Hypothalamus (tissue), 51 donors: ENCODE data around the gene DNAAF5.

Experiments used
- DNase-seq, 51 donors: peaks; one replicate each; lab custom pipeline; 2025; lab: John Stamatoyannopoulos, UW

DNAAF5 gene

DNA sequence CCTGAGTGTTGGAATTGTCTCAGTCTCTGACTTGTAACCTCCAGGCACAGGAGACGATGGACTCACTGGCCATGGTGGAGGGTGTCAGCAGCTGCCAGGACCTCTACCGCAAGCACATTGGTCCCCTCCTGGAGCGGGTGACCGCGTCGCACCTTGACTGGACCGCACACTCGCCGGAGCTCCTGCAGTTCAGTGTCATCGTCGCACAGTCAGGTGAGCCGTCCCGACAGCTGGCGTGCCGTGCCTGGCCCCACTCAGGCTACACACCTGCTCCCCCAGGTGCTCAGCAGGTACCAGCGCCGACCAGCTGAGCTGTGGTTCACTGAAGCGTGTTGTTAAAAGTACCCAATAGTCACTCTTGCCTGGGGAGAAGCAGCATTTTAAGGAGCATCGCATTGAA is 37.3 kb downstream of the DNAAF5 start:
- no peak for DNase-seq

DNA sequence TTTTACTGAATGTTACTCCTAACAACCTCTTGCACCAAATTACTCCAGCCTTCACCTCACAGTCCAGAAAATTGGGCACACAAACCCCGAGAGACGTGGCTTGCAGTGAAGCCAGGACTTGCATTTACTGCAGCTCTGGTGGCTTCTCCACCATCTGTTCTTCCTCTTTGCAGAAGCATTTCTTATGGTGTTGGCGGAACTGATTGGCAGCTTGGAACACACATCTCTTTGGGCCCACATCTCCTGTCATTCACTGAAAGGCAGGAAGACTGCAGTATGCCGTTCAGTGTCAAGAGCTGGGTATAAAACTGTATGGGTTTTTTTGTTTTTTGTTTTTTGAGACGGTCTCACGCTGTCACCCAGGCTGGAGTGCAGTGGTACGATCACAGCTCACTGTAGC is 38.9 kb downstream of the DNAAF5 start:
- DNase-seq, result no peak

DNA sequence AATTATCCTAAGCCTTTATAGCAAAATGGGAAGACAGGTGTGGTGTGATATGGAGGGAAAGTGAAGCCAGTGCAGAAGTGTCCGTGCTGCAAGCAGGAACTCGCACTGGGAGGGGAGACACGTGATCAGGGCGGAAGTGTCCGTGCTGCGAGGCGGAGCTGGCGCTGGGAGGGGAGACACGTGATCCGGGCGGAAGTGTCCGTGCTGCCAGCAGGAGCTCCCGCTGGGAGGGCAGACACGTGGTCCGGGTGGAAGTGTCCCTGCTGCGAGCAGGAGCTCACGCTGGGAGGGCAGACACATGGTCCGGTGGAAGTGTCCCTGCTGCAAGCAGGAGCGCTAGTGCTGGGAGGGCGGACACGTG is 41.1 kb downstream of the DNAAF5 start:
- DNase-seq, result no peak

DNA sequence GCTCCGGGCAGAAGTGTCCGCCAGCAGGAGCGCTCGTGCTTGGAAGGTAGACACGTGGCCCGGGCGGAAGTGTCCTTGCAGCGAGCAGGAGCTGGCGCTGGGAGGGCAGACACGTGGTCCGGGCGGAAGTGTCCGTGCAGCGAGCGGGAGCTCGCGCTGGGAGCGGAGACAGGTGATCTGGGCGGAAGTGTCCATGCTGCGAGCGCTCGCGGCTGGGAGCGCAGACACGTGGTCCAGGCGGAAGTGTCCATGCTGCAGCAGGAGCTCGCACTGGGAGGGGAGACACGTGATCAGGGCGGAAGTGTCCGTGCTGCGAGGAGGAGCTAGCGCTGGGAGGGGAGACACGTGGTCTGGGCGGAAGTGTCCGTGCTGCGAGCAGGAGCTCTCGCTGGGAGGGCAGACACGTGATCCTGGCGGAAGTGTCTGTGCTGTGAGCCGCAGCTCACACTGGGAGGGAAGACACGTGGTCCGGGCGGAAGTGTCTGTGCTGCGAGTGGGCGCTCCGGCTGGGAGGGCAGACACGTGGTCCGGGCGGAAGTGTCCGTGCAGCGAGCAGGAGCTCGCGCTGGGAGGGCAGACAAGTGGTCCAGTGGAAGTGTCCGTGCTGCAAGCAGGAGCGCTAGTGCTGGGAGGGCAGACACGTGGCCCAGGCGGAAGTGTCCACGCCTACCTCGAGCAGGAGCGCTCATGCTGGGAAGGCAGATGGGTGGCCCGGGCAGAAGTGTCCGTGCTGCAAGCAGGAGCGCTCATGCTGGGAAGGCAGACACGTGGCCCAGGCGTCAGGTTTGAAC is 41.6 kb downstream of the DNAAF5 start:
- peak in 24 of 51 donors; percentile 9 to 68 (median 42) for DNase-seq

DNA sequence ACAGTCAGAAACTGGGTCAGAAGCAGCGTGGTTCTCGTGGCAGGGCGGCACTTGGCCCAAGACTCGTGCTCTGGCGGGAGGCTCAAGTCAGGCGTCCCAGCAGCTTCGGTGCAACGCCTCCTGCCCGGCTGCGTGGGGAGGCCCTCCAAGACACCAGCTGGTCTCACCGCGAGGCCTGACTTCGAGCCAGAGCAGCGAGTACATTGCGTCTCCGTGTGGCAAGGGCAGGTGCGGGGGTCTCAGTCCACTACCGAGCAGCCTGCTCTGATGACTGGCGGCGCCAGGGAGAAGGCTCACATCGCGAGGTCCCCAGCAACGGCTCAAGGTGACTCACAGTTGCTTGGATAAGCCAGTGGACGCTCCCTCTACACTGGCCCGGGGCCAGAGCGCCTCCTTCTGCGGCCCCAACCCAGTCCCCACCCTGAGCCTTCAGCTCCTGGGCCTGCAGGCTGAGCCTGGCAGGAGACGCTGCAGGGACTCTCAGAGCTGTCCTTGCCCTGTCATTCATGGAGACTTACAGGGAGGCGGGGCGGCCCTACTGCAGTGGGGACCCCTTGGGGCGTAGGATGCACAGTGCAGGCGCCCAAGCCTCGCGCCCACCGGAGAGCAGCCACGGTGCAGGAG is 42.5 kb downstream of the DNAAF5 start:
- peak in 31 of 51 donors; percentile 12 to 75 (median 39) for DNase-seq

DNA sequence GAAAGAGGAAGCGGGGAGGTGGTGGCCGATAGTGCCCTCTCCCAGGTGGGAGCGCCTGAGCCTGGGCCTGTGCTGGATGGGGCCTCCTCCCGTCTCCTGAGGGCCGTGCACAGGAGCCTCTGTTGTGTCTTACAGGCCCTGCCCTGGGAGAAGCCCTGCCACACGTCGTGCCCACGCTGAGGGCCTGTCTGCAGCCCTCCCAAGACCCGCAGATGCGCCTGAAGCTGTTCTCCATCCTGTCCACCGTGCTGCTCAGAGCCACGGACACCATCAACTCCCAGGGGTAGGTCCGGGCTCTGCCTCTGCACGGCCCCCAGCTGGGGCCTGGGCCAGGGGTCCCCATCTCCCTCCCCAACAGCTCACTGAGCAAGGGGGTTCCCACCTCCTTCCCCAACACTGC is 43.8 kb downstream of the DNAAF5 start:
- DNase-seq, result no peak

DNA sequence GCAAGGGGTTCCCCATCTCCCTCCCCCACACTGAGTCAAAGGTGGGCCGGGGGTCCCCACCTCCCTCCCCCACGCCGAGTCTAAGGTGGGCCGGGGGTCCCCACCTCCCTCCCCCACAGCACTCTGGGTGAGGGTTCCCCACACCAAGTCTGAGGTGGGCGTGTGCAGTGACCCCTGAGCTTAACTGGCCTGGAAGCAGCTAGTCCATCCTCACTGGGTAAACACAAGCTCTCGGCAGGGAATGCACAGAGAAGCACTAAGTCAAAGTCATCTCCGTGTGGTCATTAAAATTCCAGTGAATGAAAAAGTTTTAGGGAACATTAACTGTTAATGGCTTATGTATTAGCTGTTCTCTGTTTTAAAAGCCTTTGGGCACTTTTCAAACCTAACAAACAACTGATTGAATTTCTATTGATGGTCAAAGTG is 44.3 kb downstream of the DNAAF5 start:
- no peak for DNase-seq

DNA sequence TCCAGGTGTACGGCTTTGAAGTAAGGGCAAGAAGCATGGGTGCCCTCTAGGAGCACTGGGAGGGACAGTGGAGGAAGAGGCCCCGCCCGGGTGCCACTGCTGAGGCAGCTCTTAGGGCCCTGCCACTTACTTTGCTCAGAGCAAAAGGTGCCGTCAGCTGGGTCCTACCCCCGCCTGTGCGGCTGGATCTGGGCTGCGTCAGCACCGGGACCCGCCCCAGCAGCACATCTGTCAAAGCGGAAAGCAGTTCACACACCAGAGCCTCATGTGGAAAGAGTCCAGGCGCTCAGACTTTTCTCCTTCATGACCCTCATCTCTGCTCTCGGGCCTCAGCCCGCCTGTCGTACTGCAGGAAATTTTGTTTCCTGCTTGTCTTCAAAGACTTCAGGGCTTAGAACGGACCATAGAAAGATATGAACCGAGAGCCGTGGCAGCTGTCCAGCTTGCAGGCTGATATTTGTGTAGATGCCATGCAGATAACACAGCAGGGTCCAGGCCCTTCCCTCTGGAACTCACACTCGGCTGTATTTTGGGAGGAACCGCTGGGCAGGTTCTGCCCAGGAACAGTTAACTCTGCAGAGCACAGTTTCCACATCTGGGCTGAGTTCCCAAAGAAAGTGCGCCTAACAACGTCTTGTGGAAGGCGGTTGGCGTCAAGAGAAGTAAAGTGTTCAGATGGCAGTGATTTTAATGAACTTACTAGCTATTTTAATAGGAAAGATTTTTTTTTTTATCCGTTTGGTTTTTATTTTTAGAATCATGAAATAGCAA is 44.9 kb downstream of the DNAAF5 start:
- DNase-seq, result no peak

DNA sequence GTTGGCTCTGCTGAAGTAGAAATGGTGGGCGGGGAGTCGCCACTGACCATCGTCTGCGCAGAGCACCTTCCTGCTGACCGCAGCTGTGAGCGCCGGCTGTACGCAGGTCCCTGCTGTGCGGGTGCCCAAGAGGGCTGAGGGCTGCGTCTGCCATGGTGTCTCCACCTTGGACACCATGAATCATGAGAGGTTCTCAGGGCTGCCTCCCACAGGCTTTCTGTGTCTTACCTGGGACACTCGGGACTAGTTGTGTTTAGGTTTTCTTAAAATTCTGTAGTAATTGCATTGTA is 45.5 kb downstream of the DNAAF5 start:
- no peak for DNase-seq

DNA sequence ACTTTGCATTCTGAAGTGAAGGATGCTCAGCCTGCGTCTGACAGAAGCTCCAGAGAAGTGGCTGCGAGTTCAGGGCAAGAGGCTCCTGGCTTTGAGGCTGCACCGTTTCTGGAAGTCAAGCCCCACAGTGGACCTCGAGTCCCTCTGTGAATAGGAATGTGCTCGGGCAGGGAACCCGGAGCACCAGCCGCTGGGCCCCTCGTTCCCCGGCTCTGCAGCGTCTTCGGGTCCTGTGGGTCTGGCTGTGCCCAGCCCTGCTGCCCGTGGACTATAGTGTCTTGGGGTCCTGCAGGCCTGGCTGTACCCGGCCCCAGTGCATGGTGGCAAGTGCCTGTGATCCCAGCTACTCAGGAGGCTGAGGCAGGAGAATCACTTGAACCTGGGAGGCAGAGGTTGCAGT is 45.9 kb downstream of the DNAAF5 start:
- DNase-seq, result no peak

DNA sequence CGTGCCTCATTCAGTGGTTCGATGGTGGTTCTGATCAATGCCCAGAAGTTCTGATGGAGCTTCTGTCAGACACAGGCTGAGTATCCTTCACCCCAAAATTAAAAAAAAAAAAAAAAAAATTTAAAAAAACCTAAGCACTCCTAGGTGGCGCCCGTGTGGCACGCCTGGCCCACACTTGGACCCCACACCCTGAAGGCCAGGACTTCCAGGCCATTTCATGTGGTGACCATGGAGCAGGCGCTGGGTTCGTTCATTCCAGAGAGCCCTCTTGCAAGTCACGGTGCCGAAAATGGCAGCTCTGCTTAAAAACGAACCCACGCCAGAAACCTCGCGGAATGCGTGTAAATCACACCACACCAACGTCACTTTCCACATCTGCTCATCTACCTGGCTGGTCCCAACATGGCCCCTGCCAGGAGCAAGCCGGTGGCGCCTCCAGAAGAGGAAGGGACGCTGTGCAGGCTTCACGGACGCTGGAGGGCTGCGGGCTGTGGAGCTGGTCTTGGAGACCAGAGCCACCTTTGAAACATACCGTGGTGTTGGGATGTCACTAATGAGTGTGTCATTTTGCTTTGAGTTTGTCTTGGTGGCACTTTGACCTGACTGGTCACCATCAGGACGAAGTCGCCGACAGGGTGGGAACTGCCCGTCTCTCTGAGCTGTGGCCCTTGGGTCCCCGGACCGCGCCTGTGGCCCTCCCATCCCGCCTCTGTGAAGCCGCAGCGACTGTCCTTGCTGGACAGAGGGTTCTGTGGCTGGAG is 46.5 kb downstream of the DNAAF5 start:
- no peak for DNase-seq

DNA sequence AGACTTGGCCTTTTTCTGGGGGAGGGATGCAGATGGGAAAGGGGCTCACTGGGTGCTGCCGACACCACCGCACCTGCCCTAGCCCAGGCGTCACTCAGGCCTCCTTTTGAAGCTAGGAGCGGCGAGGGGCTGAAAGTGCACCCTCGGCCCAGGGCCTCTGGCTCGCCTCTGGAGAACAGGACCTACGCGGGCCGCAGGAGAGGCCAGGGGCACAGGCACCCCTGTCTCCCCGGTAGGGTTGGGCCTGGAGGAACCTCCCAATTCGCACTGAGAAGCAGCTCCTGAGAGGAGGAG is 47.1 kb downstream of the DNAAF5 start:
- DNase-seq, result no peak

DNA sequence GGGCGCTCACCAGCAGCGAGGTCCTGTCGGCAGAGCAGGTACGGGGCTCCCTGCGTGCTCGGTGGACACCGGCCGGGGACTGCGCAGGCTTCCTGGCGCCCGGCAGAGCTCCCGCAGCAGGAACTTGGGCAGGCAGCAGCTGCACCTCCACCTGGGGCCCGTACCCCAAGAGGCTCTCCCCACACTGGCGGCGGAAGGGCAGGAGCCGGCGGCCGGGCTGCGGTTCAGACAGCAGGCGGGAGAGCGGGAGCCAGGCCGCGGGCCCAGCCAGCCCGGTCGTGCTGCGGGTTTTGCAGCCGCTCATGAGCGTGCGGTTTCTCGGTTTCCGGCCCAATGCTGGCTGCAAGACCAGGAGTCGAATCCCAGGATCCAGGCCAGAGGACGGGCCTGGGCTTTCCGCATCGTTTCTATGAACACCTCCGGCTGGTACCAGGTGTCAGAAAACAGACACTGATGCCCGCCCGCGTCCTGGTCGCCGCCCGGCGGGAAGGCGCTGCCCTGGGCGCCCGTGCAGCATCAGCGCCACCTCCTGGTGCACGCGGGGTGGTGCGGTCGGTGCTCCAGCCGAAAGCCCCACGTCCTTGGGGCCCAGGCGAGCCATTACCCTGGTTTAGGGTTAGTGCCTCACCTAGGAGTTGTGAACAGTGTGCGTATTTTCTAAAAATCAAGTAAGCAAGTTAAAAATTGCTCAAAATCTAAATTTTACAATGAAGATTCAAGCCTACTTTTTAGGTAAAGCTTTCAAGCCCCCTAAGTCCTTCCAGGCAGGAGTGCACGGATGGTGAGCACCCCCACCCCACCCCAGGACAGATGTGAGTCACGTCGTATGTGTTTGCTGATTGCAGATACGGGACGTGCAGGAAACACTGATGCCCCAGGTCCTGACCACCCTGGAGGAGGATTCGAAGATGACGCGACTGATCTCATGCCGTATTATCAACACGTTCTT is 47.9 kb downstream of the DNAAF5 start:
- peak in 25 of 51 donors; percentile 6 to 72 (median 26) for DNase-seq

DNA sequence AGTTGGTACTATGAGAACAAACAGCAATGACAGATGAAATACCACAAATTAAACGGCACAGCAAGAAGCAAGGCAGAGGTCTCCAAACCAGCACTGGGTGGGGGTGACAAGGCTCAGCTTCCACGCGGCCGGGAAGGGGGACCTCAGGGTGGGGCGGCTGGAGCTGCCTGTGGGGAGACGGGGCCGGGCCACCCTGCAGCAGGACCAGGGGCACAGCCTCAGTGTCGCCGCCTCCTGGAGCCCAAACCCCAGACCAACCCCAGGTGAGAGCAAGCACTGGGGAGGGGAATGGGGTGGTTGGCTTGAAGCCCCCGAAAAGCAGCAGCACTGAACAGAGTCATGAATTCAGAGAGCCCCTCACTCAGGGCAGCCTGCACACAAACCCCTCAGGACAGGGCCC is 49.9 kb downstream of the DNAAF5 start:
- no peak for DNase-seq

DNA sequence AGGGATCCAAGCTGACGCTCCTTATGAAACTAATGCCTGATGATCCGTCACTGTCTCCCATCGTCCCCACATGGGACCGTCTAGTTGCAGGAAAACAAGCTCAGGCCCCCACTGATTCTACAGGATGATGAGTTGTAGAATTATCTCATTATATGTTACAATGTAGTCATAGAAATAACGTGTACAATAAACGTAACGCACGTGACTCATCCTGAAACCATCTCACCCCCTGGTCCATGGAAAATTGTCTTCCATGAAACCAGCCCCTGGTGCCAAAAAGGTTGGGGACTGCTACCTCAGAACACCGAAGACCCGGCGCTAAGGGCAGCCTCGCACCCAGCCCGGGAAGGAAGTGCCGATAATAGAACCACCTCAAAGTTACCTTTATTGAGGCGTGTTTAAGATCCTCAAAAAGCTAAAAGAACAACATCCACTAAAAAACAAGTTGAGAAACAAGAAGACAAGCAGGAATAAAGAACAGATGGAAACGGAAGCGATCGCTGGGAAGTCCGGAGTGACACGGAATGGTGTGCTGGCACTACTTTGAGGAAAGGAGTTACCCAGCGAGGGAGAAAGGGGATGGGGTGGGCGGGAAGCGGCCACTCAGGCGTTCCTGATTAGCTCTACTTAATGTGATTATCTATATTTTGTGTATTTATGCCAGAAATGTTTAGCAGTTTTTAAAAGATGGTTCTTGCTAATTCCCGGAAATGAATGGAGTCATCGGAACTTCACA is 50.7 kb downstream of the DNAAF5 start:
- DNase-seq, result no peak

DNA sequence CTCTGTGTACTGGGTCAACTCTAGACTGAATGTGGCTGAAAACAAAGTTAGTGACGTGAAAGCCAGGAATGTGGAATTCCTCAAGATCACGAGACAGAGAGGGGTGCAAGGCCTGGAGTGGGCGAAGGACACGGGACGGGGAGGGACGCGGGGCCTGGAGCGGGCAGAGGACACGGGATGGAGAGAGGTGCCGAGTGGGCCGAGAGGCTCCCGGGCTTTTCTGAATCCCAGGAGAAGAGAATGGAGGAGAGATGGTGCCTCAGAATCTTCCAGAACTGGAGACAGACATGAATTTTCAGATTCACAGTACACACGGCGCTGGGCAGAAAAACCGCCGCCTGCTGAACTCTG is 51.2 kb downstream of the DNAAF5 start:
- no peak for DNase-seq

DNA sequence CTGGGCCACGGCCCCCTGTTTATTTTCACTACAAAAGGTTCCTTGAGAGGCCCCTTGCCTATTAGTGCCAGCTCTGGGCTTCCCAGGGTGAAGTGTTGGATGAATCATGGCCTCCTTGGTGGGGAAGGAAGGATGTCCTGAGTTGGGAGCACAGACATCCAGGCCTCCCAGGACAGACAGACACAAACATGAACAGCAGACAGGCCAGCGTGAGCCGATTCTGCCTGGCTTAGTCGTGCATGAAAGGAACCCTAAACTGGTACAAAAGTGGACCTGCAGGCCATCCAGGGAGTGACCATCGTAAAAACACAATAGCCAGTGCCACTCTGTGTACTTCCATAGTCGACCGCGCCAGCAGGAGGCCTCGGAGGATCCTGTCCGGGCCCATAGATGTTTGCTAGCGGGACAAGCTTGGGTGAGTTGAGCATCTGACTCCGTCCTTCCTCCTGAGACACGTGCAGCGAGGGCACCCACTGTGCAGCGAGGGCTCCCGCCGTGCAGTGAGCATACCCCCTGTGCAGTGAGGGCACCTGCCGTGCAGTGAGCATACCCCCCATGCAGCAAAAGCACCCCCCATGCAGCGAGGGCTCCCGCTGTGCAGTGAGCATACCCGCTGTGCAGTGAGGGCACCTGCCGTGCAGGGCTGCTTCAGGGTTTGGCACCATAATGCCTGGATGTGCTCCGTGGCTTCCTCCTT is 51.9 kb downstream of the DNAAF5 start:
- DNase-seq, result no peak

DNA sequence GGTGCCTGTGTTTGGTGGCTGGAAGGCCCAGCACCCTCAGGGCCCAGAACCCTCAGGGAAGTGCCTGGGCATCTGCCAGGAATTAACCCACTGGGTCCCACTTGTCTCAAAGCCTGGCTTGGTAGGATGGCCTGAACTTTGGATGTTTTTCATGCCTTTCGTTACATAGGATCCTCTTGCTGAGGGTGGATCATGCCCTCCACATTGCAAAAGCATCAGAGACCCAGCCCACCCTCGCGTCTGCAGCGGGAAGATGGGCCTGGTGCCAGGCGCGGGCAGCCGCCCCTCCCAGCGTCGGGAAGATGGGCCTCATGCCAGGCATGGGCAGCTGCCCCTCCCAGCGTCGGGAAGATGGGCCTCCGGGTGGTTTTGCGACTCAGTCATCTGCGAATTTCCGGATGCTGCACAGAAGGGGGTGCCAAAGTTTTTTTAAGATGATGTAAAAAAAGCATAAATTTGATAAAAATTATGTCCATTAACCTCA is 52.5 kb downstream of the DNAAF5 start:
- peak in 4 of 51 donors; percentile 14 to 43 (median 22) for DNase-seq

DNA sequence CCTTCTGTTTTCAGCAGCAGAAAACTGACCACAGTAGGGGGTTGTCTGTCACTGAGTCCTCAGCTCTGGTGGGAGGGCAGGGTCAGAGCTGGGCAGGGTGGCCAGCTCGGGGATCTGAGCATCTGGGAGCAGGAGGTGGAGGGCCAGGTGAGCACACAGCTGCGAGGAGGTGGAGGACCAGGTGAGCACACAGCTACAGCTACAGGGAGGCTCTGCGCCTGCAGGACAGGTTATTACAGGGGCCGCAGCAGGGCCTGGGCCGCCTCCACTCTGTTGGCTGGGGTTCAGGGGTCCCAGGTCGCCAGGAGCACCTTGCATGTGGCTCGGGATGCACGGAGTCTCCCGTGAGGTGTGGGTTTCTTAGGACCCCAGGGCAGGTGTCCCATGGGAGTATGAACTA is 53.0 kb downstream of the DNAAF5 start:
- DNase-seq, result no peak
